Nephron progenitor cell (in vitro differentiated cells): ENCODE data around the gene PHYHIPL.

Experiments used
- DNase-seq: peaks from one replicate; pipeline ENCODE4 v3.0.0; 2021
- H3K27ac Mint-ChIP-seq: 2 replicates; pipeline ENCODE4 v1.8.0; 2021; ENCODE audit warnings: mild to moderate bottlenecking, moderate library complexity, mixed read lengths
- H3K27me3 Mint-ChIP-seq: 2 replicates; pipeline ENCODE4 v1.8.0; 2021; ENCODE audit warnings: mild to moderate bottlenecking, low read depth, mixed read lengths; ENCODE audit not compliant: poor library complexity
- H3K36me3 Mint-ChIP-seq: 2 replicates; pipeline ENCODE4 v1.8.0; 2021; ENCODE audit warnings: low read depth, mixed read lengths
- H3K4me1 Mint-ChIP-seq: 2 replicates; pipeline ENCODE4 v1.8.0; 2021; ENCODE audit warnings: mixed read lengths
- H3K4me3 Mint-ChIP-seq: 2 replicates; pipeline ENCODE4 v1.8.0; 2021; ENCODE audit warnings: mild to moderate bottlenecking, moderate library complexity, mixed read lengths
- H3K9me3 Mint-ChIP-seq: 2 replicates; pipeline ENCODE4 v1.8.0; 2021; ENCODE audit warnings: mild to moderate bottlenecking, moderate library complexity, mixed read lengths
- TF ChIP-seq, protein P1 (sequence below): fragments of 200-600 bp; sonication (generic); IDR thresholded peaks from 2 replicates; pipeline ENCODE4 v1.5.0; 2021; ENCODE audit warnings: antibody characterized with exemption

Gene PHYHIPL

DNA sequence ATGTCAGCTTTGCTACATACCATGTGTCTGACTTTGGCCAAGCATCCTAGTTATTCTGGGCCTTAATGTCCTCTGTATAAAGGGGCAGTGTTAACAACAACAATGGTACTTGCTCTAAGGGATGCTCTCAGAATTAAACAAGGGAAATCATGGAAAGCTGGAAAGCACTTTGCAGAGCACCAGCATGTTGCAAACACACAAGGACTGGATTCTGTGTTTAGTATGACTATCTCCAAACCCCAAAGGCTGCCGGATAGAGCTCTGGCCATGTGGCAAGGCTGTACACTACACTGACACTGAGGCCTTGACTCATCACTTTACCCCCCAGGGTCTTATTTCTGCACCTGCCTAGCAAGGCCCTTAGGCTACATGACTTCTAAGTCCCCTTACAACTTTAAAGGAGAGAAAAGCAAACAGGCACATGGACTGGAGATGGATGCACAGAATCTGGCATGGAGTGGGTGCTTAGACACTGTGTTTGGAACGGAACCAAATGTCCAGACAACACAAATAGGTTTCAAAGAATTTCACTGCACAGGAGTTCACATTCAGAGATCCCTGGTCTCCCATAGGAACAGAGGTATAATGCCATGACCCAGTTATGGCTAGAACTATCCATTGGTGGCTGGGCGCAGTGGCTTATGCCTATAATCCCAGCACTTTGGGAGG lies 111.3 kb downstream of the PHYHIPL start:
- peaks cover 6% of the 10 kb centered on the region for H3K27me3 Mint-ChIP-seq
- H3K4me1 Mint-ChIP-seq, result peaks cover 16% of the 10 kb centered on the region
- DNase-seq, result no peak
- no peaks in the 10 kb centered on the region for H3K9me3 Mint-ChIP-seq
- H3K36me3 Mint-ChIP-seq, result no peaks in the 10 kb centered on the region
- H3K27ac Mint-ChIP-seq, result no peak overlapping the region
- TF ChIP-seq, protein P1, sequence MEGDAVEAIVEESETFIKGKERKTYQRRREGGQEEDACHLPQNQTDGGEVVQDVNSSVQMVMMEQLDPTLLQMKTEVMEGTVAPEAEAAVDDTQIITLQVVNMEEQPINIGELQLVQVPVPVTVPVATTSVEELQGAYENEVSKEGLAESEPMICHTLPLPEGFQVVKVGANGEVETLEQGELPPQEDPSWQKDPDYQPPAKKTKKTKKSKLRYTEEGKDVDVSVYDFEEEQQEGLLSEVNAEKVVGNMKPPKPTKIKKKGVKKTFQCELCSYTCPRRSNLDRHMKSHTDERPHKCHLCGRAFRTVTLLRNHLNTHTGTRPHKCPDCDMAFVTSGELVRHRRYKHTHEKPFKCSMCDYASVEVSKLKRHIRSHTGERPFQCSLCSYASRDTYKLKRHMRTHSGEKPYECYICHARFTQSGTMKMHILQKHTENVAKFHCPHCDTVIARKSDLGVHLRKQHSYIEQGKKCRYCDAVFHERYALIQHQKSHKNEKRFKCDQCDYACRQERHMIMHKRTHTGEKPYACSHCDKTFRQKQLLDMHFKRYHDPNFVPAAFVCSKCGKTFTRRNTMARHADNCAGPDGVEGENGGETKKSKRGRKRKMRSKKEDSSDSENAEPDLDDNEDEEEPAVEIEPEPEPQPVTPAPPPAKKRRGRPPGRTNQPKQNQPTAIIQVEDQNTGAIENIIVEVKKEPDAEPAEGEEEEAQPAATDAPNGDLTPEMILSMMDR, result no peak
- no peak overlapping the region for H3K4me3 Mint-ChIP-seq

DNA sequence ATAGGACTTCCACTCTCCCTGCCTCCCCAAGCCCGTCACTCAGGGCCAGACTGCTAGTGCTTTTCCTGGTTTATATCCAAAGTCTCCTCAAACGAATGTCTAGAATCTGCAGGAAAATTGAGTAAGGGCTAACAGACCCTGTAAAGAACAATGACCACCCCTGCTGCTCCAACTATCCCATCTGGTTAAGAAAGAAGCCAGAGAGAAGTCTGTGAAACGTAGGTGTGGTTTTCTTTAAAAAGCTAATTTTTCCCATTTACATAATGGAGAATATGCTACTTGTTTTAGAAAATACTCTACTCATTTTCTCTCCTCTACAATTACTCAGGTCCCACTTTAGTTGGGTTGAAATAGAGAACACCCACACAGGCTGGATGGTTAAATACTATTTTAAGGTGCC lies 113.4 kb downstream of the PHYHIPL start:
- DNase-seq, result no peak
- Mint-ChIP-seq H3K36me3 (no peaks in the 10 kb centered on the region), H3K27me3 (peaks cover 9% of the 10 kb centered on the region), H3K9me3 (no peaks in the 10 kb centered on the region), H3K4me3 (no peak overlapping the region), H3K27ac (no peak overlapping the region), H3K4me1 (no peaks in the 10 kb centered on the region)
- TF ChIP-seq, protein P1, result no peak

DNA sequence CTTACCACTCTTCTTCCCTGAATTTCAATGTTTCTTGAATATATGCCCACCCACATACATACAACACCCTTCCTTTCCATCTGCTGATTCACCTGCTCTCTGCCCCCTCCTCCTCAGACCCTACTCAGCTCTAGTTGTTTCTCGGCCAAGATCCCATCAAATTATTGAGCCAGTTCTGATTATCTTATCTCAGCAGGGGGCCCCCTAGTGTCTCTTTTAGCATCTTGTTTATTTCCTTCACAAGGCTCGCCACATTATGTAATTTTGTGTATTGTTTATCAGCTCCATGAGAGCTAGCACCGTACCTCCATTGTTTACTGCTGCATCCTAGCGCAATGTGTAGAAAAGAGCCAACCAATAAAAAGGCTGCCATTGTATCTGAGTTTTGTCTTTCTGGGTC lies 114.0 kb downstream of the PHYHIPL start:
- no peaks in the 10 kb centered on the region for H3K36me3 Mint-ChIP-seq
- TF ChIP-seq, protein P1, result no peak
- no peaks in the 10 kb centered on the region for H3K9me3 Mint-ChIP-seq
- DNase-seq, result no peak
- no peaks in the 10 kb centered on the region for H3K4me1 Mint-ChIP-seq
- H3K27ac Mint-ChIP-seq, result no peak overlapping the region
- peaks cover 9% of the 10 kb centered on the region for H3K27me3 Mint-ChIP-seq
- no peak overlapping the region for H3K4me3 Mint-ChIP-seq
